GM18909 (cell line): Measurements from ENCODE around the gene GSDMA.
"Not testable (repeated sequence)": the region's sequence is repeated elsewhere in the genome, so short reads cannot be mapped to it uniquely, and the experiment has no call there.

Experiments
- ATAC-seq: cut with Tn5 transposase; IDR thresholded peaks from one replicate; pipeline ENCODE4 v1.9.1; 2021; ENCODE audit warnings: mild to moderate bottlenecking; ENCODE audit not compliant: unreplicated experiment, poor library complexity

GSDMA gene

GRCh38 chr17:39928858-39929645 is 33.8 kb upstream of the GSDMA start:
- no peak for ATAC-seq

DNA sequence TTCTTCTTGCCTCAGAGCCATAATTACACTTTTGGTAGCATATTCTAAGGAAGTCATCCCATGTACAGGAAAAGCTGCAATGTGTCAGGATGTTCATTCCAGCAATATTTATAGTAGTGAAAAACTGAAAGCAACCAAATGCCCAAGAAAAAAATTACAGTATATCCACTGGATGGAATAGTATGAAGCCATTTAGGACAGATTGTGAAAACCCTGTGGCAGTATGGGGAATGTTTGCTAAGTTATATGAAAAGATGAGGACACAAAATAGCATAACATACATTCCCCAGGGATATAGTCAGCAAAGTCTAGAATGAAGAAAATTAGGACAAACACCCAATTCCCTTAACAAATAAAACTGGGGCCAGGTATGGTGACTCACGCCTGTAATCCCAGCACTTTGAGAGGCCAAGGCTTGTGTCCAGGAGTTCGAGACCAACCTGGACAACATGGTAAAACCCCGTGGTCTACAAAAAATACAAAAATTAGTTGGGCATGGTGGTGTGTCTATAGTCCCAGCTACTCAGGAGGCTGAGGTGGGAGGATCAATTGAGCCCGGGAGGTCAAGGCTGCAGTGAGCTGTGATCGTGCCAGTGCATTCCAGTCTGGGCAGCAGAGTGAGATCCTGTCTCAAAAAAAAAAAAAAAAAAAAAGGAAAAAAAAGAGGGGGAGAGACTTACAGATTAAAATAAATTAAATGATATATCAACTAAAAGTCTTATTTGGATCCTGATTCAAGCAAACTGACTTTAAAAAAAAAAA is 33.0 kb upstream of the GSDMA start:
- ATAC-seq = no peak

GRCh38 chr17:39933912-39934311 is 28.9 kb upstream of the GSDMA start:
- no peak for ATAC-seq

- ATAC-seq = no peak
These were observed 28.5 kb upstream of the GSDMA start for GRCh38 chr17:39934324-39934723.

DNA sequence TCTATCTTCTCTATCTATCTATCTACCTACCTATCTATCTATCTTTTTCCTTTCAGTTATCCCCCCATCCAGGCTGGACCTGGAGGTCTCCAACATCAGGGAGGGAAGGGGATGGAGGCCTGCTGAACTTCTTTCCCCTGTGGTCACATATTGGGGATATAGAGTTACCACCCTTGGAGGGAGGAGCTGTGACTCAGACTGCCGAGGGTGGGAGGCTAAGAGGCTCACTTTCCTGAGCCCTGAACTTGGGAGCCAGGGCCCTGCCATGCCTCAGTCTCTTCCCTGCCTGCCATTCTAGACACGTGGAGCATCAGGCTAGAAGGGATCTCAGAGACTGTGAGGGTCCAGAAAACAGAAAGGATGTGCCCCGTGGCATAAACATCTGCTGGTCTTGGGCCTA is 26.9 kb upstream of the GSDMA start:
- no peak for ATAC-seq

- no peak for ATAC-seq
These were observed 25.4 kb upstream of the GSDMA start for GRCh38 chr17:39937447-39937846.

DNA sequence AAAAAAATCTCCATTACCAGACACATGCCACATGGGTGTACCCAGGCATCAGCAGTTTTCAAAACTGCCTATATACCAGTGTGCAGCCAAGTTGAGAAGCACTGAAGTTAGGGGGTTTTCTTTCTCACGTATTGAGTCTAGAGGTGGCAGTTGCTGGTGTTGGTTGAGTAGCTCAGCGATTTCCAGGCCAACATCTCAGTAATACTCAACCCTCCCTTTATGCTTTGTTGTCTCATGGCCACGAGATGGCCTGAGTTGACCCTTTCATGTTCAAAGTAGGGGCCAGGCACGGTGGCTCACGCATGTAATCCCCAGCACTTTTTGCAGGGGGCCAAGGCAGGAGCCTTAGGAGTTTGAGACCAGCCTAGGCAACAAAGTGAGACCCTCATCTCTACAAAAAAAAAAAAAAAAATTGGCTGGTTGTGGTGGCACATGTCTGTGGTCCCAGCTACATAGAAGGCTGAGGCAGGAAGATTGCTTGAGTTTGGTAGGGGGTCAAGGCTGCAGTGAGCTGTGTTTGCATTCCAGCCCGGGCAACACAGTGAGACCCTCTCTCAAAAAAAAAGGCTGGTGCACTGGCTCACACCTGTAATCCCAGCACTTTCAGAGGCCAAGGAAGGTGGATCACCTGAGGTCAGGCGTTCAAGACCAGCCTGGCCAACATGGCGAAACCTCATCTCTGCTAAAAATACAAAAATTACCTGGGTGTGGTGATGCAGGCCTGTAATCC is 24.5 kb upstream of the GSDMA start:
- ATAC-seq = no peak

- ATAC-seq = no peak
These were observed 23.7 kb upstream of the GSDMA start for GRCh38 chr17:39939106-39939505.

- ATAC-seq = no peak
These were observed 23.0 kb upstream of the GSDMA start for GRCh38 chr17:39939588-39940419.

DNA sequence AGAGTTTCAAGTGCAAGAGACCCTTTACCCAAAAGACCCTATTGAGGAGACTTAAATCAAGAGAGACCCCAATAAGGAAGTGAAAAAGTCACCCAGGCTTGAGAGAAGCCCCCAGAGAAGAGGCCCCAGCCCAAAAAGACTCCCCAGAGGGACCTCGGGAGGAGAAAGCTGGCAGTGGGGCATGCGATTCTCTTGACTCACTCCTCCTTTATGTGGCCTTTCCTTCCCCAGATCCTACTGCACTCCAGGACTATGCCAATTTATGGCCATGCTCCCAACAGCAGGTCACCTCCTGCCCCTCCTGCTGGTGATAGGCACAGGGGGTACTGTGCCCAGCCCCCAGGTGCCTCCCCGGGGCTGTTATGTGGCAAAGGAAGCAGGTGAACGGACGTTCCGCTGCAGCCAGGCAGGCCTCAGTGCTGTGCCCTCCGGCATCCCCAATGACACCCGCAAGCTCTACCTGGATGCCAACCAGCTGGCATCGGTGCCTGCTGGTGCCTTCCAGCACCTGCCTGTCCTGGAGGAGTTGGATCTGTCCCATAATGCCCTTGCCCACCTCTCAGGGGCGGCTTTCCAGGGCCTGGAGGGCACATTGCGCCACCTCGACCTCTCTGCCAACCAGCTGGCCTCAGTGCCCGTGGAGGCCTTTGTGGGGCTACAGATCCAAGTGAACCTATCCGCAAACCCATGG is 19.0 kb upstream of the GSDMA start:
- ATAC-seq = no peak

- ATAC-seq = no peak
These were observed 18.5 kb upstream of the GSDMA start for GRCh38 chr17:39944393-39944711.

DNA sequence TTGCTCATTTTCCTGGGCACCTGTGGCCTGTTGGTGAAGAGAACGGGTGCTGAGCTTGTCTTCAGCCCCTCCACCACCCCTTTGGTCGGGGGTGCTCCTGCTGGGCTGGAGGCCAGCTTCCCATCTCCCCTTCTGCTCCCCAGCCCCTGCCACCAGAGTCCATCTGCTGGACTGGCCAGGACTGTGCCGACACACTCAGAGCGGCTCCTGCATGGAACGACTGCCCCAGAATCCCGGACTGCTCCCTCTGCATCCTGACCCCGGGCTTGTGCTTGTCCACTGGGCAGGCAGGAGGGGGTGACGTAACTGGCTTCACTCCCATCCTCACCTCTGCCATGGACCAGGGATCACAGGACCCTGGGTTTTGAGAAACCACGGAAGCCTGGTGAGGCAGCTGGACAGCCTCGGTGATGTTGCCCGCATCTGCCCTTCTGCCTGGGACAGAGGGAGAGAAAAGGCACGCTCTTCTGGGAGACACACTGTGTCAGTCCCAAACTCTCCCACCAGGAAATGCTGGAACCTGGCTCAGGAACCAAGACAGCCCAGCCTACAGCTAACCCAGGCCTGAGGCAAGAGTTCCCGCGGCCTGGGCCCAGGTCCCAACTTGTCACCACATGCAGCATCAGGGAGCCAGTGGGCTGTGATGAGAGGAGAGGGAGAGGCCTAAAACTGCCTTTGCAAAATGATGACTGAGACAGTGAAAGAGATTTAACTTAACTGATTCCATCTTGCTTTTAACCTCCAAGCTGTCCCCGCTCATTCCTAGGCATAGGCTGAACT is 16.1 kb upstream of the GSDMA start:
- no peak for ATAC-seq

GRCh38 chr17:39948489-39948828 is 14.3 kb upstream of the GSDMA start:
- ATAC-seq = not testable (repeated sequence)

- ATAC-seq = no peak
These were observed 13.8 kb upstream of the GSDMA start for GRCh38 chr17:39949028-39949427.

DNA sequence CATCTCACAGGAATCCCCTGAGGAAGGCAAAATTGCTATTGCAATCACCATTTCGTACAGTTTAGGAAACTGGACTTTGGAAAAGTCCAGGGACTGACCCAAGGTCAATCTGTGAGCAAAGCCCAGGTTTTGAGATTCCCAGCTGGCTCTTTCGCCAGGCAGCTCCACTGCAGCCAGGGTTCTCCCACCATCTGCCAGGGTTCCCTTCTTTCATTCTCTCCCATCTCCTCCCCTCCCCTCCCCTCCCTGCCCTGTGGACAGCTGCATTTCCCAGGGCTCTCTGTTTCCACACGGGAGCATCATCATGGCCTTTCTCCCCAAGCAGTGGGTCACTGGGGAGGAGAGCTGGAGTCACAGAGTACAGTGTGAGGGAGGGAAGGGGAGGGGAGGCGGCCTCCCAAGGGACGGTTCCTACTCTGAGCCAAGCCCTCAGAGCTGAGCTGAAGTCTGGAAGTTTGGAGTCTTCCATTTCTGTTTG is 11.9 kb upstream of the GSDMA start:
- no peak for ATAC-seq

GRCh38 chr17:39951924-39952679 is 10.7 kb upstream of the GSDMA start:
- ATAC-seq = no peak

DNA sequence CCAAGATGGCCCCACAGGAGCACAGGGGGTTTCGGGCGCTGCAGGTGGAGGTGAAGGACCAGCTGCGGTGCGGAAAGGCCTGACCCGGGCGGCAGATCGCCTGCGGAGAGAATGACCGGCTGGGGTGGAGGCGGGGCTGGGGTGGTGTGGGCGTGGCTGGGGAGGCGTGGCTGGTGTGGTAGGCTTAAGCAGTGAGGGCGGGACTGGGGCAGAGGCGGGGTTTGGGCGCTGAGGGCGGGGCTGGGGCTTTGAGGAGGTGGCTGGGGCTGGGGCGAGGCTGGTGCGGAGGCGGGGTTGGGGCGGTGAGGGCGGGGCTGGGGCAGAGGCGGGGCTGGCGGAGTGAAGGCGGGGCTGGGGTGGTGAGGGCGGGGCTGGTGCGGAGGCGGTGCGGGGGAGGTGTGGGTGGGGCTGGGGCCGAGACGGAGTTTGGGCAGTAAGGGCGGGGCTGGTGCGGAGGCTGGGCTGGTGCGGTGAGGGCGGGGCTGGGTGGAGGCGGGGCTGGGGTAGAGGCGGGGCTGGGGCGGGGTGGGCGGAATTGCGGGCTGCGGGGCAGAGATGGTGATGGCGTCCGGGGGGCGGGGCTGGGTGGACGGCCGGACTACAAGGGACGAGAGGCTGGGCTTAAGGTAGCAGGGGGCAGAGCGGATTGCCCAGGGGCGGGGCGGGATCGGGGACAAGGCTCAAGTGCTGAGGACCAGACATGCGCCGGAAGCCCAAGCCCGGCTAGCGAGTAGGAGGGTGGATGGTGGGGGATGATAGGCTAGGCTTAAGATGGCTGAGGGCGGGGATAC is 9.9 kb upstream of the GSDMA start:
- ATAC-seq = peak; percentile 81

- no peak for ATAC-seq
These were observed 9.3 kb upstream of the GSDMA start for GRCh38 chr17:39953471-39953888.
